D341Med (cell line): ENCODE results near the gene PCGF3.
A peak's percentile ranks its signal among the peaks of the same experiment; 100 is the strongest.
"Not testable (repeated sequence)": the region's sequence is repeated elsewhere in the genome, so short reads cannot be mapped to it uniquely, and the experiment has no call there.

Experiments
- DNase-seq: peaks from one replicate; pipeline ENCODE4 v3.0.0; 2012; ENCODE audit warnings: low spot score

PCGF3 gene

GRCh38 chr4:764405-765169 lies 59.0 kb downstream of the PCGF3 start:
- no peak for DNase-seq

GRCh38 chr4:766152-766515 lies 60.5 kb downstream of the PCGF3 start:
- no peak for DNase-seq

GRCh38 chr4:766559-767283 lies 61.1 kb downstream of the PCGF3 start:
- no peak for DNase-seq

GRCh38 chr4:768076-768475 lies 62.4 kb downstream of the PCGF3 start:
- no peak for DNase-seq

- no peak for DNase-seq
Measured at GRCh38 chr4:768995-769394, 63.4 kb downstream of the PCGF3 start.

GRCh38 chr4:769511-769910 lies 63.9 kb downstream of the PCGF3 start:
- no peak for DNase-seq

- DNase-seq = no peak
Measured at GRCh38 chr4:770022-770421, 64.4 kb downstream of the PCGF3 start.

- no peak for DNase-seq
Measured at GRCh38 chr4:771464-771863, 65.8 kb downstream of the PCGF3 start.

GRCh38 chr4:772118-772517 lies 66.5 kb downstream of the PCGF3 start:
- no peak for DNase-seq

- no peak for DNase-seq
Measured at GRCh38 chr4:772776-773175, 67.1 kb downstream of the PCGF3 start.

GRCh38 chr4:773214-773613 lies 67.6 kb downstream of the PCGF3 start:
- DNase-seq = no peak

GRCh38 chr4:774419-775092 lies 68.9 kb downstream of the PCGF3 start:
- DNase-seq = not testable (repeated sequence)

GRCh38 chr4:775485-775884 lies 69.9 kb downstream of the PCGF3 start:
- DNase-seq = not testable (repeated sequence)

- DNase-seq = no peak
Measured at GRCh38 chr4:776743-777441, 71.3 kb downstream of the PCGF3 start.

GRCh38 chr4:777520-778262 lies 72.1 kb downstream of the PCGF3 start:
- no peak for DNase-seq

GRCh38 chr4:779555-779954 lies 73.9 kb downstream of the PCGF3 start:
- DNase-seq = no peak

GRCh38 chr4:780255-780654 lies 74.6 kb downstream of the PCGF3 start:
- not testable (repeated sequence) for DNase-seq

GRCh38 chr4:780716-781492 lies 75.3 kb downstream of the PCGF3 start:
- peak; percentile 22 for DNase-seq

GRCh38 chr4:781493-782216 lies 76.0 kb downstream of the PCGF3 start:
- peak; percentile 98 for DNase-seq
